HG03135 (cell line): ENCODE results near the gene MUC6.

Source experiments
- ATAC-seq: cut with Tn5 transposase; IDR thresholded peaks from one replicate; pipeline ENCODE4 v1.9.1; 2021; ENCODE audit warnings: mild to moderate bottlenecking, moderate library complexity; ENCODE audit not compliant: unreplicated experiment

The MUC6 gene

DNA sequence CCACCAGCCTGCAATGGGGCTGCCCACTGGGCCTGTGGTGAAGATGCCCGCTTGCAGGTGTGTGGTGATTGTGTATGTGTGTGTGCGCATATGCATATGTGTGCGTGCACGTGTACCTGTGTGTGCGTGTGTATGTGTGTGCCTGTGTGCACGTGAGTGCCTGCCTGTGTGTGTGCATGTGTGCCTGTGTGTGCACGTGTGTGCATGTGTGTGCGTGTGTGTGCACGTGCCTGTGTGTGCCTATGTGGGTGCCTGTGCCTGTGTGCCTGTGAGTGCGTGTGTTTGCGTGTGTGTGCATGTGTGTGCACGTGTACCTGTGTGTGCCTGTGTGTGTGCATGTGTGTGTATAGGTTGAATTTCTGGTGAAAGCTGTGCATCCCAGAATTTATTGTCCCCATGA is 2.4 kb upstream of the MUC6 start:
- ATAC-seq = no peak

- no peak for ATAC-seq
Measured at GRCh38 chr11:1038361-1038760, 1.8 kb upstream of the MUC6 start.

DNA sequence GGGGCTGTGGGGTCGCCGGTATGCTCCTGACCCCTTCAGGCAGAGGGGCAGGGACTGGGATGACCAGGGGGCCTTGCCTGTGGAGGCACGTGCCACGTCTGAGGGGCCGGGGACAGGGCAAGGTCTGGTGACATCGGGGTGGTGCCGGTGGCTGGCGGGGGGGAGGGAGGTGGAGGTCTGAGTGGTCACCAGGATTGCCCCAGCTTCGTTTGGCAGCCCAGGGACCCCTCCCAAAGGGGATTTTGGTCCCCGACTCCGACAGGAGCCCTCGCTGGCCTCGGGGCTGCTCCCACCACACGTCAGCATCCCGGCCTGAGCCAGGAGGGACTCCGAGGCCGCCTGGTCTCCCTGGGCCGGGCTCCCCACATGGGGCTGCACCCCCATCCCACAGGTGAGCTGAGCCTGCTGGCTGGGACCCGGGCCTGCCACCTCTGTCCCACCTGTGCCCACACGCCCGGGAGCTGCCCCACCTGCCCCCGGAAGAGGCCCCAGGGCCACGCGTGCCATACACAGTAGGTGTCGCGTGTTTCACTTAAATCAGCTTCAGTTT is 1.1 kb upstream of the MUC6 start:
- ATAC-seq = no peak

GRCh38 chr11:1036931-1037330 is 413 bp upstream of the MUC6 start:
- ATAC-seq = no peak

GRCh38 chr11:1035577-1036283 is 788 bp downstream of the MUC6 start:
- ATAC-seq = no peak

GRCh38 chr11:1034456-1035295 is 1.8 kb downstream of the MUC6 start:
- no peak for ATAC-seq

- ATAC-seq = no peak
Measured at GRCh38 chr11:1034001-1034400, 2.5 kb downstream of the MUC6 start.

- ATAC-seq = no peak
Measured at GRCh38 chr11:1033016-1033798, 3.3 kb downstream of the MUC6 start.

- ATAC-seq = no peak
Measured at GRCh38 chr11:1032310-1032891, 4.1 kb downstream of the MUC6 start.

DNA sequence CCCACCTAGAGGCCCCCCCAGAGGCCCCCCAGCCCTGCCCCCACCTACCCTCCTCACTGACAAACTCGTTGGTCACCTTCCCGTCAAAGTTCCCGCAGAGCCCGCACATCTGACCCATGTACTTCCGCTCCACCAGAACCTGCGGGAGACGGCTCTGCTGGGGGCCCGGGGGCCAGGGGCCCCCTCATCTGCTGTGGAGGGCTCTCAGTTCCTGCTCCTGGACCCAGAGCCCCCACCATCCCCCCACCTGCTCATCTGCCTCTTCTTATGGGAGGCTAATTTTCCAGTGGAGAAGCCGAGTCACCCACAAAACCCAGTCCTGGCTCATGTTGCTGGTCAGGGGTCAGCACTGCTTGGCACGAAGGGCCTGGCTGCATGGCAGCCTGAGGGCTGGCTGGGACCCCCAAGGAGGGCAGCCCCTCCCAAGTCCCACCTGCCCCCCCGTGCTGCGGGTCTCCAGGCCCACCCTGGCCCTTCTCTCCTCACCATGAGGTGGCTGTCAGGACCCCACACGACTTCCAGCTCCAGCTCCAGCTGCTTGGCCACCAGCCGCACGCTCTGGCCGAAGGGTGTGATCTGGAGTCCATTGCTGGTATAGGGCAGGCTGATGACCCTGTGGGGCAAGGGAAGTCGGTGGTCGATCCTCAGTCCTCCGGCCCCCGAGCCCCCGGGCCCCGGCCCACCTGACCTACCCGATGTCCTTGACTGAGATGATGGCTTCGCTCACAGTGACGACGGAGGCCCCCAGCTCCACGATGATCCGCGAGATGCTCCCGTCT is 5.2 kb downstream of the MUC6 start:
- ATAC-seq = no peak

- ATAC-seq = no peak
Measured at GRCh38 chr11:1030556-1030955, 6.0 kb downstream of the MUC6 start.

DNA sequence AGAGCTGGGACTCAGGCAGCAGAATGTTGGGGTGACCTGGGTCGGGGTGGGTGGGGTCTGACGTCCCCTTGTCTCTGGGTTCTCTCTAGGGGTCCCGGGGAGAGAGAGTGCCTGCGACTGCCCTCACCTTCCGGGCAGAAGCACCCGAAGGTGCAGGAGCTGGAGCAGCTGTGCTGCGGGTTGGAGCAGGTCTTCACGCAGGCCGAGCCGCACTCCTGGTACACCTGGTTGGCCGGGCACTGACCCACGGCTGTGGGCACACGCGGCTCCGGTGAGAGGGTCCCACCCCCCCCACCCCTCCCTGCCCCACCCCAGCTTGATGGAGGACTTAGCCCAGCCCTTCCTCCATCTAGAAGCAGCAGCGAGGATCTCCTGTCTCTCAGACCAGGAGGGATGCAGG is 6.4 kb downstream of the MUC6 start:
- no peak for ATAC-seq

GRCh38 chr11:1029654-1030053 is 6.9 kb downstream of the MUC6 start:
- ATAC-seq = no peak

- no peak for ATAC-seq
Measured at GRCh38 chr11:1029051-1029450, 7.5 kb downstream of the MUC6 start.

DNA sequence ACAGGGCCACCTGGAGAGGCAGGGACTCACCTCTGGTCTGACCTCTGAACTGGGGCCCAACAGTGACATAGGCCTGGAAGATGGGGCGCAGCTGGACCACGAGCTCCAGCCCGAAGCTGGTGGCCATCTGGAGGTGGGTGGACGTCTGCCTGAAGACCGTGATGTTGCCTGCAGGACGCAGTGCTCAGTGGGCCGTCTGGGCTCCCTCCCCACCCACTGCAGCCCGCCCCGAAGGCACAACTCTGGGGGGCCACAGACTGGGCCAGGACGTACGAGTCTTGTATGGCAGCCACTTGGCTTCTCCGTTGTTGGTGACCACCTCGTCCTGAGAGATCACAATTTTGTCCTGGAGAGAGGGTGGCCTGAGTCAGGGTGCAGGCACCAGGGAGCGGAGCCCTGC is 7.9 kb downstream of the MUC6 start:
- ATAC-seq = no peak

GRCh38 chr11:1028291-1028540 is 8.3 kb downstream of the MUC6 start:
- ATAC-seq = no peak

DNA sequence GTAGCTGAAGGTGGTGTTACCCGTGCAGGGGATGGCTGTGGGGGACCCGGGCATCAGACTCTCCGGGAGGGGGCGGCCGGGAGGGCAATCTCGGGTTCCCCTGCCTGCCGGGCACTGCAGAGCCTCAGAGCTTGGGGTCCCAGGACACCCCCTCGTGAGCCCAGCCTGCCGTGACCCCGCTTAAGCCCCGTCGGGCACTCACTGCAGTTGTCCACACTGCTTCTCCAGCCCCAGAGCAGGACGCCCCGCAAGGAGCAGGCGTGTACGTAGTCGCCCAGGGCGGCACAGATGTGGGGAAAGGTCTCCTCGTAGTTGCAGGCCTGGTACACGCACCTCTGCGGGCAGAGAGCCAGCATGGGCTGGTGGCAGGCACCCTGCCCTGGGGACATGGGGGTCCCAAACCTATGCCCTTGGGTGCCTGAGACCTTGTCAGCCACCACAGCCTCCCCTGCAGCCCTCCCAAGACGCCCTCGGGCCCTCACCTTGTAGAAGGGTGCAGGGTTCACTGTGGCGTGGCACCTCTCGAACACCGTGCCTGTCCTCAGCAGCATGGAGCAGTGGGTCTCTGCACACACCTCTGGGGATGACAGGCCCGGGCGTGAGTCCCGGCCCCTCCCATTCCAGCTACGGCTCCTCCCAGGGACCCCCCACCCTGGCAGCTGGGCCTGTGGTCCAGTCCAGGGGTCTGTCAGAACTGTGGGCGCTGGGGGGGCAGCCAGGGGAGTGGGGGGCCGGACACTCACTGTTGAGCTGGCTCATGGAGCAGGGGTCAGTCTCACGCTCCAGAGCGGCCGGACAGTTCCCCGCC is 8.8 kb downstream of the MUC6 start:
- ATAC-seq = no peak

DNA sequence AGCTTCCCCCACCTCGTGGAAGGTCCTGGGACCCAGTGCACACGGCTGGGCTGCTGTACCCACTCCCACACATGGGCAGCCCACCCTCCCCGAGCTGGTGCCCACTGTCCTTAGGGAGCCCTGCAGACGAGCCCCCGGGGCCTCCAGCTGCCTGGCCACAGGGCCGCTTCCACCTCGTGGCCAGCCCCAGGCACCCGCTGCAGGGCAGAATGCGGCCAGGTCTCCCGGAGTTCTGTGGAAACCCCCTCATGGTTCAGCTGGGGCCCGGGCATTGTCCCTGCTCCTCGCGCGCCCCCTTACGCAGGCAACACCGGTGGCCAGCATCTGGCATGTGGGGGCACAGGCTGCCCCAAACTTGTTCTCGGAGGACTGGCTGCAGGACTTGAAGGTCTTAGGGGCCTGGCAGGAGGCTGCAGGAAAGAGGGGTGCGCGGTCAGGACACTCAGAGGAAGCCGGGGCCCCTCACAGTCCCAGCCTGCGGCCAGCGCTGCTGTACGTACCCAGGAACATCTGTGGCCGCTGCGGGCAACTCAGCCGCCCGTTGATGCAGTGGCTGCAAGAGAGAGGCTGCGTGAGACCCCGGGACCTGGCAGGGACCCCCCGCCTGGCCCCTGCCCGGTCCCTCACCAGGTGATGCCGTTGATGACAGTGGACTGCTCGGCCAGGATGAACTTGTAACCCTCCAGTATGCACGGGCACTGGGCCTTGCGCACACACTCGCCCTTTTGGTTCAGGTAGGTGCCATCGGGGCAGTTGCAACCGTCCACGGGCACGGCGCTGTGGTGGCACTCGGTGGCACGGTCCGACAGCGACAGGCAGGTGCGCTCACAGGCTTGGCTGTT is 9.7 kb downstream of the MUC6 start:
- no peak for ATAC-seq

- no peak for ATAC-seq
Measured at GRCh38 chr11:1026163-1026450, 10.4 kb downstream of the MUC6 start.
